HepG2 (cell line): ENCODE data around the gene CLDN5. TPM values are rescaled to one million over a fixed set of nuclear protein-coding genes. Genes with fewer than 3 reads are reported as not detected.
A peak's percentile ranks its signal among the peaks of the same experiment; 100 is the strongest.

Source experiments
- ATAC-seq: fragments of 200-7000 bp; cut with Tn5 transposase; 3 replicates; pipeline ENCODE4 v1.9.1; 2020; ENCODE audit warnings: mild to moderate bottlenecking, moderate library complexity
- BruUV-seq: library from RNA; stranded (reverse); fragments of 400-500 nt; replicated peaks from 2 replicates; lab custom pipeline; 2021; lab: Mats Ljungman, UMichigan
- CTCF ChIA-PET: fragments of 300-600 bp; formaldehyde crosslinking; extraction: SDS; loops from one replicate; lab custom pipeline; 2021; ENCODE audit warnings: low total read pairs, inconsistent platforms, low intra/inter-chr PET ratio; lab: Yijun Ruan, JAX
- POLR2A ChIA-PET: fragments of 350-600 bp; sonication (Branson Sonifier 250); formaldehyde crosslinking; loops from one replicate; lab custom pipeline; 2020; ENCODE audit warnings: antibody characterized with exemption, inconsistent platforms; lab: Yijun Ruan, JAX
- DNase-seq: peaks from one replicate; pipeline ENCODE4 v3.0.0-alpha.2; 2015; ENCODE audit warnings: low spot score
- FAIRE-seq: peaks from 3 replicates; lab custom pipeline; 2011; peaks lifted over from hg19 to GRCh38; lab: Jason Lieb, UNC
- H2AFZ ChIP-seq: one replicate; pipeline ENCODE4 v1.6.1; 2011; ENCODE audit warnings: low read length, inconsistent platforms
- H3K27ac ChIP-seq: fragments of 300-600 bp; 3 replicates; pipeline ENCODE4 v1.8.0; 2011; ENCODE audit warnings: mixed run types, mild to moderate bottlenecking, mixed read lengths, low read length, inconsistent platforms; ENCODE audit not compliant: insufficient read depth; ENCODE audit errors: extremely low read length
- H3K27me3 ChIP-seq, 2 experiments: fragments of 200-600 bp in 1 of 2; 2 replicates in 1 of 2; 3 replicates in 1 of 2; pipeline versions ENCODE4 v1.6.0 to v1.8.0; 2011; ENCODE audit warnings: low read length in 2 of 2, mild to moderate bottlenecking in 2 of 2, moderate library complexity in 2 of 2, inconsistent platforms in 1 of 2; ENCODE audit not compliant: insufficient read depth in 2 of 2, control insufficient read depth in 1 of 2
- H3K36me3 ChIP-seq, 2 experiments: fragments of 200-600 bp in 1 of 2; replicated peaks in 1 of 2; 2 replicates in 1 of 2; 3 replicates in 1 of 2; pipeline versions ENCODE4 v1.5.1 to v1.8.0; 2011; ENCODE audit warnings: low read length in 2 of 2, inconsistent platforms in 1 of 2; ENCODE audit not compliant: insufficient read depth in 2 of 2, control insufficient read depth in 1 of 2
- H3K4me1 ChIP-seq: 2 replicates; pipeline ENCODE4 v1.5.1; 2012; ENCODE audit warnings: low read length, inconsistent platforms; ENCODE audit not compliant: insufficient read depth
- H3K4me2 ChIP-seq: 2 replicates; pipeline ENCODE4 v1.6.0; 2011; ENCODE audit warnings: low read depth, low read length, inconsistent platforms
- H3K4me3 ChIP-seq, 3 experiments: fragments of 200-600 bp in 1 of 3; sonication (generic), shearing (Covaris generic) in 1 of 3; replicated peaks in 1 of 3; 2 replicates each; pipeline ENCODE4 v1.5.1; 2011 to 2016; ENCODE audit warnings: low read length in 3 of 3, inconsistent platforms in 2 of 3, low read depth in 2 of 3, mild to moderate bottlenecking in 2 of 3, control low read depth in 1 of 3, mixed read lengths in 1 of 3; ENCODE audit not compliant: insufficient read depth in 1 of 3
- H3K79me2 ChIP-seq: one replicate; pipeline ENCODE4 v1.6.1; 2011; ENCODE audit warnings: low read length, inconsistent platforms; ENCODE audit not compliant: insufficient read depth
- H3K9ac ChIP-seq: 2 replicates; pipeline ENCODE4 v1.6.0; 2011; ENCODE audit warnings: mild to moderate bottlenecking, low read depth, low read length, inconsistent platforms; ENCODE audit not compliant: insufficient read depth
- H3K9me3 ChIP-seq: 2 replicates; pipeline ENCODE4 v1.5.1; 2012; ENCODE audit warnings: mild to moderate bottlenecking, low read length
- H4K20me1 ChIP-seq: 2 replicates; pipeline ENCODE4 v1.6.0; 2011; ENCODE audit warnings: inconsistent platforms, mild to moderate bottlenecking, low read length, moderate library complexity; ENCODE audit not compliant: insufficient read depth
- CHCHD3 ChIP-seq: sonication (generic); formaldehyde crosslinking; IDR thresholded peaks from 2 replicates; pipeline ENCODE4 v1.8.0; 2022; ENCODE audit warnings: mild to moderate bottlenecking, missing genetic modification reagents, moderate library complexity
- MZF1 ChIP-seq: sonication (generic); formaldehyde crosslinking; IDR thresholded peaks from 2 replicates; pipeline ENCODE4 v1.8.1; 2023; ENCODE audit warnings: mild to moderate bottlenecking, missing genetic modification reagents, borderline replicate concordance
- RFXAP ChIP-seq: sonication (generic); formaldehyde crosslinking; IDR thresholded peaks from 2 replicates; pipeline ENCODE4 v1.4.0; 2020; ENCODE audit warnings: missing genetic modification reagents, borderline replicate concordance
- SALL1 ChIP-seq: sonication (generic); formaldehyde crosslinking; IDR thresholded peaks from 2 replicates; pipeline ENCODE4 v1.8.0; 2022; ENCODE audit warnings: mild to moderate bottlenecking, missing genetic modification reagents
- SKI ChIP-seq: fragments of 450-650 bp; IDR thresholded peaks from one replicate; pipeline ENCODE4 v1.6.1; 2018; ENCODE audit warnings: mild to moderate bottlenecking; ENCODE audit not compliant: partially characterized antibody
- SOX13 ChIP-seq, 3 experiments: fragments of 450-650 bp in 1 of 3; sonication (generic) in 1 of 3; formaldehyde crosslinking in 1 of 3; IDR thresholded peaks in 2 of 3; conservative IDR thresholded peaks in 1 of 3; 2 replicates each; pipeline versions ENCODE4 v1.5.0 to v1.6.1; 2016 to 2020; ENCODE audit warnings: antibody characterized with exemption in 1 of 3, mild to moderate bottlenecking in 1 of 3, missing compliant biosample characterization in 1 of 3, missing genetic modification reagents in 1 of 3, moderate library complexity in 1 of 3
- STAG1 ChIP-seq: sonication (generic); formaldehyde crosslinking; IDR thresholded peaks from 2 replicates; pipeline ENCODE4 v1.4.0; 2020; ENCODE audit warnings: missing genetic modification reagents
- TEAD3 ChIP-seq: optimal IDR thresholded peaks from 2 replicates; pipeline ENCODE3; 2016; ENCODE audit warnings: borderline replicate concordance
- TGIF2 ChIP-seq: IDR thresholded peaks from 2 replicates; pipeline ENCODE4 v1.6.1; 2016; ENCODE audit warnings: control low read depth, missing compliant biosample characterization
- TRIM24 ChIP-seq: sonication (generic); formaldehyde crosslinking; IDR thresholded peaks from 2 replicates; pipeline ENCODE4 v1.8.0; 2022; ENCODE audit warnings: mild to moderate bottlenecking, missing genetic modification reagents
- YEATS4 ChIP-seq: sonication (generic); formaldehyde crosslinking; IDR thresholded peaks from 2 replicates; pipeline ENCODE4 v1.4.0; 2020; ENCODE audit warnings: missing genetic modification reagents, borderline replicate concordance
- ZMYM4 ChIP-seq: sonication (generic); formaldehyde crosslinking; IDR thresholded peaks from 2 replicates; pipeline ENCODE4 v1.8.1; 2023; ENCODE audit warnings: mild to moderate bottlenecking, missing genetic modification reagents
- ZNF766 ChIP-seq: sonication (generic); formaldehyde crosslinking; IDR thresholded peaks from 2 replicates; pipeline ENCODE4 v1.5.0; 2020; ENCODE audit warnings: missing genetic modification reagents, borderline replicate concordance
- ZNF784 ChIP-seq: sonication (generic); formaldehyde crosslinking; IDR thresholded peaks from 2 replicates; pipeline ENCODE4 v1.5.1; 2020; ENCODE audit warnings: missing genetic modification reagents, mild to moderate bottlenecking, borderline replicate concordance
- ZZZ3 ChIP-seq: sonication (generic); formaldehyde crosslinking; IDR thresholded peaks from 2 replicates; pipeline ENCODE4 v1.4.0; 2020; ENCODE audit warnings: missing genetic modification reagents, mild to moderate bottlenecking, borderline replicate concordance
- WGBS: methylation state at CpG from one replicate; pipeline ENCODE4 v1.1.6; 2017; ENCODE audit warnings: low lambda C conversion rate; 5-methylcytosine and 5-hydroxymethylcytosine counted together
- in situ Hi-C: cut with HindIII; loops from 2 replicates; pipeline ENCODE4 v1.10.0; 2017; ENCODE audit warnings: low pct_unique_long_range_greater_than_20kb; ENCODE audit not compliant: extremely low pct_ligation_motif_present
- intact Hi-C: fragments of 100-400 bp; cut with micrococcal nuclease; formaldehyde crosslinking; loops from one replicate; pipeline ENCODE4 v1.10.0; 2022; ENCODE audit not compliant: unreplicated experiment
- polyA plus RNA-seq, 8 experiments: library from polyadenylated mRNA; depleted of rRNA in 3 of 8; stranded (reverse) in 7 of 8; unstranded in 1 of 8; fragments of >200 nt; fragmentation: Illumina TruSeq in 4 of 8; extraction: Trizol in 4 of 8; gene quantifications; 2 replicates each; pipeline versions ENCODE4 v1.2.1 to v1.2.3, GENCODE V29; 2011 to 2016; ENCODE audit warnings: low read depth in 4 of 8, missing spikeins in 1 of 8, mixed read lengths in 1 of 8; ENCODE audit not compliant: insufficient read depth in 1 of 8
- total RNA-seq, 5 experiments: library from RNA; depleted of rRNA; stranded (reverse); fragments of >200 nt; fragmentation: Illumina TruSeq; extraction: Trizol; gene quantifications; 2 replicates each; pipeline ENCODE4 v1.2.3, GENCODE V29; 2016; ENCODE audit warnings: low read depth in 1 of 5
- TF ChIP-seq, protein P1 (sequence below): IDR thresholded peaks from 2 replicates; pipeline ENCODE4 v1.6.1; 2016
- TF ChIP-seq, protein P2 (sequence below): fragments of 450-650 bp; IDR thresholded peaks from 2 replicates; pipeline ENCODE4 v1.6.1; 2016
- TF ChIP-seq, protein P3 (sequence below): IDR thresholded peaks from 2 replicates; pipeline ENCODE4 v1.6.1; 2016; ENCODE audit warnings: missing compliant biosample characterization, missing genetic modification reagents, borderline replicate concordance

CLDN5 gene
- total and polyA plus RNA-seq, 2 of the 13 experiments (the other 11 are each of a cell fraction or from before 2014, with no cell fraction given) = not detected

GRCh38 chr22:19543970-19544708, 19.9 kb upstream of the CLDN5 start:
- in situ Hi-C loops (loop anchor here (10.0 kb wide), 1 partner anchor 59 kb away; no protein-coding TSS in a partner anchor), intact Hi-C loops (no loop called here)
- Histone ChIP-seq H2AFZ (no peak overlapping the region), H4K20me1 (no peaks in the 10 kb centered on the region), H3K27me3 (peaks cover 0 to 18% of the 10 kb centered on the region in 2 experiments; a peak in 2 of 5 replicates), H3K9me3 (no peaks in the 10 kb centered on the region), H3K4me3 (peak overlapping the region in 1 of 3 experiments; percentile 31; a peak in 1 of 6 replicates), H3K27ac (no peak overlapping the region), H3K36me3 (no peaks in the 10 kb centered on the region), H3K4me1 (peaks cover 24% of the 10 kb centered on the region), H3K4me2 (peak overlapping the region; percentile 40), H3K9ac (no peak overlapping the region), H3K79me2 (no peaks in the 10 kb centered on the region)
- DNase-seq (peak; percentile 28), ATAC-seq (peak; percentile 89), FAIRE-seq (no peak)
- BruUV-seq = no TSS peak
- 10% methylated on average over 5 of the region's 16 CpGs for WGBS
- CTCF ChIA-PET = no interaction called here
- POLR2A ChIA-PET = interaction anchor here (0.6 kb wide), 1 partner anchor 11 kb away, joined by 3 read pairs; no protein-coding TSS in a partner anchor
- TF ChIP-seq STAG1 (CRISPR knock-in tag) = no peak
- TF ChIP-seq ZNF784 = no peak
- TF ChIP-seq SOX13 (IDR thresholded peaks at IDR 0.05) = no peak
- peak in 1 of 2 experiments; percentile 73; a peak in 2 of 4 replicates for TF ChIP-seq SOX13 (CRISPR knock-in tag; conservative IDR thresholded peaks at IDR 0.05 in 1 of 2, IDR thresholded peaks at IDR 0.05 in 1 of 2)
- peak; percentile 24; the same call in 1 of the 2 replicates for TF ChIP-seq TGIF2 (CRISPR knock-in tag)
- TF ChIP-seq ZMYM4 (CRISPR knock-in tag) = peak; percentile 31; the same call in 1 of the 2 replicates
- TF ChIP-seq, protein P1, sequence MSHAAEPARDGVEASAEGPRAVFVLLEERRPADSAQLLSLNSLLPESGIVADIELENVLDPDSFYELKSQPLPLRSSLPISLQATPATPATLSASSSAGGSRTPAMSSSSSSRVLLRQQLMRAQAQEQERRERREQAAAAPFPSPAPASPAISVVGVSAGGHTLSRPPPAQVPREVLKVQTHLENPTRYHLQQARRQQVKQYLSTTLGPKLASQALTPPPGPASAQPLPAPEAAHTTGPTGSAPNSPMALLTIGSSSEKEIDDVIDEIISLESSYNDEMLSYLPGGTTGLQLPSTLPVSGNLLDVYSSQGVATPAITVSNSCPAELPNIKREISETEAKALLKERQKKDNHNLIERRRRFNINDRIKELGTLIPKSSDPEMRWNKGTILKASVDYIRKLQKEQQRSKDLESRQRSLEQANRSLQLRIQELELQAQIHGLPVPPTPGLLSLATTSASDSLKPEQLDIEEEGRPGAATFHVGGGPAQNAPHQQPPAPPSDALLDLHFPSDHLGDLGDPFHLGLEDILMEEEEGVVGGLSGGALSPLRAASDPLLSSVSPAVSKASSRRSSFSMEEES (CRISPR knock-in tag) = peak; percentile 53; the same call in 1 of the 2 replicates
- no peak for TF ChIP-seq MZF1 (CRISPR knock-in tag)
- peak; percentile 93 for TF ChIP-seq TEAD3 (CRISPR knock-in tag)
- 0 out of 2 replicates have a peak, but pooled peaks have one; percentile 45 for TF ChIP-seq RFXAP (CRISPR knock-in tag)
- peak; percentile 72 for TF ChIP-seq SALL1
- TF ChIP-seq, protein P2, sequence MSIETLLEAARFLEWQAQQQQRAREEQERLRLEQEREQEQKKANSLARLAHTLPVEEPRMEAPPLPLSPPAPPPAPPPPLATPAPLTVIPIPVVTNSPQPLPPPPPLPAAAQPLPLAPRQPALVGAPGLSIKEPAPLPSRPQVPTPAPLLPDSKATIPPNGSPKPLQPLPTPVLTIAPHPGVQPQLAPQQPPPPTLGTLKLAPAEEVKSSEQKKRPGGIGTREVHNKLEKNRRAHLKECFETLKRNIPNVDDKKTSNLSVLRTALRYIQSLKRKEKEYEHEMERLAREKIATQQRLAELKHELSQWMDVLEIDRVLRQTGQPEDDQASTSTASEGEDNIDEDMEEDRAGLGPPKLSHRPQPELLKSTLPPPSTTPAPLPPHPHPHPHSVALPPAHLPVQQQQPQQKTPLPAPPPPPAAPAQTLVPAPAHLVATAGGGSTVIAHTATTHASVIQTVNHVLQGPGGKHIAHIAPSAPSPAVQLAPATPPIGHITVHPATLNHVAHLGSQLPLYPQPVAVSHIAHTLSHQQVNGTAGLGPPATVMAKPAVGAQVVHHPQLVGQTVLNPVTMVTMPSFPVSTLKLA = peak; percentile 74
- TF ChIP-seq ZNF766 = peak; percentile 64; the same call in 1 of the 2 replicates
- peak; percentile 53; the same call in 1 of the 2 replicates for TF ChIP-seq TRIM24 (CRISPR knock-in tag)
- TF ChIP-seq CHCHD3 (CRISPR knock-in tag) = 0 out of 2 replicates have a peak, but pooled peaks have one; percentile 48
- no peak for TF ChIP-seq ZZZ3 (CRISPR knock-in tag)
- peak; percentile 49 for TF ChIP-seq SKI
- peak; percentile 39; the same call in 1 of the 2 replicates for TF ChIP-seq YEATS4 (CRISPR knock-in tag)
- TF ChIP-seq, protein P3, sequence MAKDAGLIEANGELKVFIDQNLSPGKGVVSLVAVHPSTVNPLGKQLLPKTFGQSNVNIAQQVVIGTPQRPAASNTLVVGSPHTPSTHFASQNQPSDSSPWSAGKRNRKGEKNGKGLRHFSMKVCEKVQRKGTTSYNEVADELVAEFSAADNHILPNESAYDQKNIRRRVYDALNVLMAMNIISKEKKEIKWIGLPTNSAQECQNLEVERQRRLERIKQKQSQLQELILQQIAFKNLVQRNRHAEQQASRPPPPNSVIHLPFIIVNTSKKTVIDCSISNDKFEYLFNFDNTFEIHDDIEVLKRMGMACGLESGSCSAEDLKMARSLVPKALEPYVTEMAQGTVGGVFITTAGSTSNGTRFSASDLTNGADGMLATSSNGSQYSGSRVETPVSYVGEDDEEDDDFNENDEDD (CRISPR knock-in tag) = peak; percentile 30; the same call in 1 of the 2 replicates
